NCI-H1105 (cell line): ENCODE measurements around the gene PRRC2B.
"Not testable (repeated sequence)": the region's sequence is repeated elsewhere in the genome, so short reads cannot be mapped to it uniquely, and the experiment has no call there.

Experiments used
- DNase-seq: peaks from one replicate; lab custom pipeline; 2025; lab: John Stamatoyannopoulos, UW

The PRRC2B gene

DNA sequence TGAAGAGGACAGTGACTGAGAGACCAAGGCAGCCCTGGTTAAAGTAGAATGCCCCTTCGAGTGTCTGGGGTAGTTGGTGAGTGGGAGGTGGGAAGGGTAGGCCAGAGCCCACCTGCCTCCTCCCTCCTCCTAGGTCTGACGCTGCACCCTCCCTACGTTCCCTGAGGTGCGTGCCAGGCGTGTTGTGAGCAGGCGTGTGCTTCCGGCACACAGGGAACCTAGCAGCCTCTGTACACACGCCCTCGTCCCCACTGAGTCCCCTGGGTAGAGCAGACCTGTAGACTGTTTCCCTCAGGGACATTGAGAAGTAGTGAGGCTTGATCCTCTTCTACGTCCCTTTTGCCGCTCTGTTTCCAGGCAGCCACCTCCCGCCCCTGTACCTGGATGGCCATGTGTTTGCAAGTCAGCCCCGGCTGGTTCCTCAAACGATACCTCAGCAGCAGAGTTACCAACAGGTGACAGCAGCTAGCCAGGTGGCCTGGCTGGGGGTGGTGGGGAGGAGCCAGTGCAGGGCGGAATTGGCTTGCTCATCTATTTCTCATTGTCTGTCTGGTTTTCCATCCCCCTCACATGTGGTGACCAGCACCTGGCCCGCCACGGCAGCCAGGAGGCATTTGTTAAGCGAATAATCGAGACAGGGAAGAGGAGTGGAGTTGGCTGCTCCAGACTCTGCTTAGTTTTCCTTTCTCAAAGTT lies 92.0 kb downstream of the PRRC2B start:
- no peak for DNase-seq

DNA sequence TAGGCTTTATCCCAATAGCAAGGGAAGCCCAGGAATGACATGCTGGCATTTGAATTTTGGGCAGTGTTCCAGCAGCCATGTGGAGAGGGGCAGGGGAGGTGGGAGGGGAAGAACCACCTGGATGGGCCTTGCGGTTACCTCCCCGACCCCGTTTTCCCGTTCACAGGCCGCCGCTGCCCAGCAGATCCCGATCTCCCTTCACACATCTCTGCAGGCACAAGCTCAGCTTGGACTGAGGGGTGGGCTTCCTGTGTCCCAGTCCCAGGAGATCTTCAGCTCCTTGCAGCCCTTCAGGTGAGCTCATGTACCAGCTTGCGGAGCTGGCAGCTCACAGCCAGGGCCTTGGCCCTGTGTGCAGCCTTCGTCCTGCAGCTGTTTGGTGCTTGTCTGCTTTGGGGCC lies 93.1 kb downstream of the PRRC2B start:
- no peak for DNase-seq

DNA sequence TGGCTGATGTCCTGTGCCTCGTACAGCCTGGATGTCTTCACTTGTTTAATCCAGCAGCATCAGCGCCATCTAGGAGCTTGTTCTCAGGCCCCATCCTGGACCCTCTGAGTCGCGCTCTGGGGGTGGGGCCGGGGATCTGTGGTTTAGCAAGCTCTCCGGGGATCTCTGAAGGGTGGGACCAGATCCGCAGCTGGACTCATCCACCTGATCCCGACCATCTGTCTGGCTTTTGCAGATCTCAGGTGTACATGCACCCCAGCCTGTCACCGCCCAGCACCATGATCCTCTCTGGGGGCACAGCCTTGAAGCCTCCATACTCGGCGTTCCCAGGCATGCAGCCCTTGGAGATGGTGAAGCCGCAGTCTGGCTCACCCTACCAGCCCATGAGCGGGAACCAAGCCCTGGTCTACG lies 93.7 kb downstream of the PRRC2B start:
- no peak for DNase-seq

DNA sequence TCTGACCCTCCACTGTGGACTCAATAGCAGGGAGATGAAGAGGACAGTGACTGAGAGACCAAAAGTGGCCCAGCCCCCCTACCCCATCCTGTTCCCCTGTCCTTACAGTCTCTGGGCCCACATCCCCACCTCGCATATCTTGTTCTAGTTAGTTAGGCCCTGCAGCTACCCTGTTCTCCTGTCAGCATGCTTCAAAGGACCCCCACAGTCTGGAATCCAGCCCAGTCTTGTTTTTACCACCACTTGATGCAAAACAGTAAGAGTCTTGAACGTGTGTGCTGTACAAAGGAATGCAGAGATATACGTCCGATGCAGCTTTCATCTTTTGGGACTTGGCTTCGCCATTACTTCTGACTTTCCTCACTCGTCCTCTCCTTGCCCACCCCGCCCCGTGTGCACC lies 96.6 kb downstream of the PRRC2B start:
- no peak for DNase-seq

DNA sequence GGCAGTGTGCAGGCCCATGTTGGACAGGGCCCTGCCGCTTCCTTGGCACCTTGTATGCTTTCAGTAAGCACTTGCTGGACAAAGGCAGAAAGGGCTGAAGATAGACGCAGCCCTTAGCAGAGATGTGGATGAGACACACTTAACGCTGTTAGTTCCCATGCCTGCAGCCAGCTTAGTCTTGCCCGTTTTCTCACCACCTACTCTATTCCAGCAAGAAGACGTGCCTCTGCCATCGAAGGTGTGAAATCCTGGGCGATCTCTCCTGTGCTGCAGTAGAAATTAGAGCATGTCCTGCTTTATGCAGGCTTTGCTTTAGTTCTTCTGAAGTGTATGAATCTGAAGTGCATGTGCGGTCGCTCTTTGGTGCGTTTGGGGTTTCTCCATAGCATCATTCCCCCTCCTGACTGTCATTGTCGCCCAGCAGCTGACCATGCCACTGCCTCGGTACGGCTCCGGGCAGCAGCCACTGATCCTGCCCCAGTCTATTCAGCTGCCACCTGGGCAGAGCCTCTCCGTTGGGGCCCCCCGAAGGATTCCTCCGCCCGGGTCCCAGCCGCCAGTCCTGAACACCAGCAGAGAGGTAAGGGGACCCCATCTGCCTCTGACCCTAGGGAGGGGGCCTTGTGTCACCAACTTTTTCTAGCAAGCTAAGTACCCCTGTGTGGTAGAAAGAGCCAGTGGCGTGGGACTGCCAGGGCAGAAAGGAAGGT lies 97.3 kb downstream of the PRRC2B start:
- no peak for DNase-seq

DNA sequence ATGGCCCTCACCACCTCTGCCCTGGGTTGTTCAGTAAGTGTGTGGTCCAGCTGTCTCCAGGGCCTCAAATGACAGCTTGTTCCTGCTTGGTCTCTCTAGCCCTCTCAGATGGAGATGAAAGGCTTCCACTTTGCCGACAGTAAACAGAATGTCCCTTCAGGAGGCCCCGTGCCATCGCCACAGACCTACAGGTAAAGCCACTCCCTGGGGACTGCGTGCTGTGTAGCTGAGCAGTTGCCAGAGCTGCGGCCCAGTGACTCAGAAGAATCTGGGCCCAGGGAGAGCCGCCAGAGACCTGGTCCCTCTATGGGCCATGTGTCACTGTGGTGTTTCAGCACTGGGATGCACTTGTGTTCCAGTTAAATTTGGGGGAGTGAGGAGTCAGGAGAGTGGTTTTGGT lies 98.2 kb downstream of the PRRC2B start:
- no peak for DNase-seq

DNA sequence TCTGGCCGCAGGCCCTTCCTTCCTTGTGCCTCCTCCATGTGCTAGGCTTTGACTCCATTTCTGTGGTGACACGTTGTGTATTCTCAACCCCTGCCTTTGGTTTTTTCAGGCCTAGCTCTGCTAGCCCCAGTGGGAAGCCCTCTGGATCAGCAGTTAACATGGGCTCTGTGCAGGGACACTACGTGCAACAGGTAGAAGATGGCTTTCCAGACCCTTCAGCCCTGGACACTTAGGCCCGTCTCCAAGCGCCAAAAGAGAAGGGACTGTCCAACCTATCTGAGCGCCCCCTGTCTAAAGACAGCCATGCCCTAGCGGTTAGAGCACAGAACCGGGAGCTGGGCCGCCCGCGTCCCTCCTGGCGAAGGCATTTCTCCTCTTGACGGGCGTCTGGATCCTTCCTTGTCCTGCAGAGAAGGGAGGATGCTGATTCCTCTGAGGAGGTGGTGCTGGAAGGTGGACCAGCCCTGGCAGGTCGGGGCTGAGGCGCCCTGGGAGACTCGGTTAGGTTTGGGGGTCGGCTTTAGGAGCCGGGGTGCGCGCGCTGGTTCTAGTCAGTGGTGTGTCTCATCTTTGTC lies 100.5 kb downstream of the PRRC2B start:
- DNase-seq: no peak

DNA sequence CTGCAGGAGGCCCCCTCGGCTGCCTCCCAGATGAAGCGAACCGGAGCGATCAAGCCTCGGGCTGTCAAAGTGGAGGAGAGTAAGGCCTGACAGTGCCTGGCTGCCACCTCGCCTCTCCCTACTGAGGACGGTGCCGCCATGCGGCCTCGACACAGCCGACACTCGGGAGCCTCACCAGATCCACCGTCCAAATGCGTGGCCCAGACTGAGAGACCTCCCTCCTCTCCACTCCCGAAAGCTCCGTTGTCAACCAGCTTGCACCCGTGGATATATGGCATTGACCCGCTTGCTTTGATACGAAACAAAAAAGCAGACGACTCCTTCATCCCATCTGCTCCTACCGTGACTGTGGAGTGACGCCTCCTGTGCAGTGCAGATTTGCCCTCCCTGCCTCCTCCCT lies 101.9 kb downstream of the PRRC2B start:
- no peak for DNase-seq

DNA sequence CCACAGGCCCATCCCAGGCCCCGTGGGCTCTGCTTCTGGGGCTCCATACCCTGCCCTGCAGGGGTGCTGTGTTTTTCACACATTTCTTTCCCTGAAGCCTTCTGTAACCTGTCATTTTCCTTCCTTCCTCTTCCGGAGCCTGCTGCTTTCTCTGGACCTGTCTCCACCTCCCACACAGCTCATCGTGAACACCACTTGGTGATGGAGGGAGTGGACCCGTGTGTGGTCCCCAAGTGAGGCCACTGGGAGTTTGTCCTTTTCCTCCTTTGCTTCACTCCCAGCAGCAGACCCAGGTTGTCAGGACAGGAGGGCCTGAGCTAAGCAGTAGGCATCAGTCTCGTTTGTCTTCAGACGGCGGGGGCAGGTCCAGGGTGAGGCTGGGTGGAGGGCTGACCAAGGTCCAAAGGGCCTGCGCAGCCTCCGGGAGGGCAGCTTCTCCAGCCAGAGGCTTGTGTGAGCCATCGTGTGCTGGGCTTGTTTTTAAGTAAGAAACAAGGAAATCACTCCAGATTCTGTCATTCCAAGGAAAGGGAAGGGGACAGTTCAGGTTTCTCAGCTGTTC lies 103.0 kb downstream of the PRRC2B start:
- no peak for DNase-seq

DNA sequence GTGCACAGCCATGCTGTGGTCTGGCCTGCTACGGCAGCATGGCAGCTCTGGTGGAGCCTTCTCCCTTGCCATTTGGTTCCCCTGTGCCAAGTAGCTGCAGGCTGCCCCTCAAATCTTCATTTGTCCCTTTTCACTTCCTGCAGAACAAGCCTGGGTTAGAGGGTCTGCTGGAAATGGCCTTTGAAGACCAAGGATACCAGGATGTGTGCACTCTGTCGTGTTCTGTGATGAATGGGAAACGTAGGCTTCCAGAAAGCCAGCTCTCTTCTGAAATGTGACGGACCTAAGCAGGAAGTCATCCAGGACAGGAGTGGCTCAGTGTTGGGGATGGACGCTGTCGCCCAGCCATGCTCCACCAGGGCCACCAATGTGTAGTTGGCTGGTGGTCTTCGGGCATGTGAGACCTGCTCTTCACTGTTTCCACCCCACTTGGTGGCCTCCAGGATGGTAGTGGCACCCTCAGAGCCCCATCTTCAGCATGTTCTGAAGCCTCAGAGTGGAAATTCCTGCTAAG lies 105.4 kb downstream of the PRRC2B start:
- DNase-seq: no peak

DNA sequence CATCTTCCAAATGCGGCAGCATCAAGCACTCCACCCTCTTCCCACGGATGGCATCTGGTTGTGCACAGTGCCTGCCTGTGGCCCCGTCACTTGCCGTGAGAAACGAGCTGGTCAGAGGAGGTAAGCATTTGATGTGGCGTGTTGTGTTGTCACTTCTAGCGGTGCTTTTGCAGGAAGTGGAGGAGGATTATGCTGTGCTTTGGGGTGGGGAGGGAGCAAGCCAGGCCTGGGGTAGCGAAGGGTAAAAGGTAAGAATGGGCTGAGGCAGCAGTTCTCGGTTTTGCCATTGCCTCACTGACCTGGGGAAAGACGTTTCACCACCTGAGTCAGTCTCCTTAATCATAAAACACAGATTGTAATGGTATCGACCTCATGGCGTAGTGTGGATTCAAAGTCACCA lies 106.5 kb downstream of the PRRC2B start:
- no peak for DNase-seq

DNA sequence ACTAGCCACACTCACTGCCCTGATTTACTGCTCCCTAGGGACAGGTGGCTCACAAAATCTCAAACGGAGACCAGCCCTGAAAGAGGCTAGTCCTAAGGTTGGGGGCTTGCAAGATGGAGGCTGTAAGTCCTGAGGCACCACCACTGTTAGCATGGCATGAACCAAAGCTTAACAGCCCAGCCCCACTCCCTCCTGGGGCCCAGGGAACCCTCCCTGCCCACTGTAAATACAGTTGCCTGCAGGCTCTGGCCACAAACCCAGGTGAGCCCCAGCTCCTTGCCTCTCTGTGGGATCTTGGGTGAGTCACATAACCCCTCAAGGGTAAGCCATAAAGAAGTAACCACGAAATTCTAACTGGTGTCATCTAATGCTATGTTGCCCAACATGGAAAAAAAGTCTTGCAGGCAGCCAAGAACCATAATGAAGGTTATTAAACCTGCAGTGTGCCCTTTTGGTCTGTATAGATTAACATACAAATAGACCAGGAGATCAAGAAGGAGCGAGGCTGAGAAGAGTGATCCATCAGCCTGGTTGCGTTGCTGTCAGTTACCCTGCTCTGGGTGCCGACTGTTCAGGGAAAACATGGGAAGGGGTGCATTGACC lies 107.2 kb downstream of the PRRC2B start:
- no peak for DNase-seq

DNA sequence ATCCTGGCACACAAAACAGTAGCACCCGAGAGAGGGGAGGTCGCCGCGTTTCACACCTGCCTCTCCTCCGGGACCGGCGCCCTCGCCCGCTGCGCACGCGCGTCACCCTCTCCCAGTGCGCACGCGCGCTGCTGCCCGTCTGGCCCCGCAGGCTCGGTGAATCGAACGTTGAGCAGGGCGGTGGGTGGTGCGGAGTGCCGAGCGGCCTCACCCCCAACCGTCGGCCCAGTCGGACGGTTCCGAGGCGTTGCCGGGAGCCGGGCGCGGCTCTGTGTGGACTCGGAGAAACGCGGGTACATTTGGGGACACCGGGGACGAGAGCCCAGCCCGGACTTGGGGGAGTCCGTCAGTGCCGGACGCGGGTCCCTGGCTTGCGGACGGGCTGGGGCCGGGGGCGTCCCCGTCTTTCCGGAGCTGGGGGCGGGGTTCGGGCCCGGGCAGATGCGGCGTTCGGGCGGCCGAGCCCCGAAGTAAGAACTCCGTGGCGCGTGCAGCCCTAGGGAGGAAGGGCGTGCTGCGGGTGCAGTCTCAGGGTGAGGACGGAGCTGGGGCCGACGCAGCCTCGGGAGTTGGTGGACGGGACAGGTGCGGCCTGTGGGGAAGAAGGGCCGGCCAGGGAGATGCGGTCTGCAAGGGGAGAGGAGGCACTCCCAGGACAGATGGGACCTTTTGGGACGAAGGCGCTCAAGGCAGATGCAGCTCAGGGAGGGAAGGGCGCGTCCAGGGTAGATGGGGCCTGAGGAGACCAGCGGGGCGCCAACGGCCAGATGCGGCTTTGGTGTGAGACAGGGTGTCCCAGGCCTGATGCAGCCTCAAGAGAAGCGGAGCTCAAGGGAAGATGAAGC lies 109.1 kb downstream of the PRRC2B start, which contains the start of gene POMT1:
Gene POMT1, plus strand, starts transcription at position 138 of the 845 bp plus-strand sequence. CDS start 1,301 bp downstream, outside the sequence.
- DNase-seq: peak; percentile 83

DNA sequence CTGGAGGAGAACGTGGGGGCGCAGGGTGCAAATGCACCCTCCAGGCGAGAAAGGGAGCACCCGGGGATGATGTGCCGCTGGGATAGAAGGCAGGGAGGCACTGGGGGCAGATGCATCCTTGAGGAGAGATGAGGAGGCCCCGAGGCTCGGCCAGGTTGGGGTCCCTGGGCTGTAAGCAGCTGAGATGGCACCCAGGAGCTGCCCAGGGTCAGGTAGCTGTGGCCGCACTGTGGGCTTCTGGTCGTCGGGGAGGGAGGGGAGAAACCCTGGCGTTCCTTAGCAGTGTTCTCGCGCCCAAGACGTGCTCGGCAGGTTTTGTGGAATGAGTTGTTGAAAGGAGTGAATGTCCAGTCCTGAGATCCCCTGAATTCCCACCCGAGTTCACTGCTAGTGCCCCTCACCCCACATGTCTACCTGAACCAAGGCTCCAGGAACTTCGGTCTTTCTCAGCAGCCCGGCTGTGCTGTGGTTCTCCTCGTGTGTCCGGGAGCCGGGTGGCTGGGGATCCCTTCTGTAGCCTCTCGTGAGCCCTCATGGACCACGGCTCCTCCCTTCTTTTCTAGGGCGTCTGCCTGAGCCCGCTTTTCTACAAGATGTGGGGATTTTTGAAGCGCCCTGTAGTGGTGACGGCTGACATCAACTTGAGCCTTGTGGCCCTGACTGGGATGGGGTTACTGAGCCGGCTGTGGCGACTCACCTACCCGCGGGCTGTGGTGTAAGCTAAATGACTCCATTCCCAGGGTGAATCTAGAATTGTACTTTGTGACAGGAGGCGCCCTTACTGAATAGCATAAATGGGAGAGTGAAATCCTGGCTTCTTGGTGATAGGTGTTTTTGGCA lies 110.0 kb downstream of the PRRC2B start:
- no peak for DNase-seq

DNA sequence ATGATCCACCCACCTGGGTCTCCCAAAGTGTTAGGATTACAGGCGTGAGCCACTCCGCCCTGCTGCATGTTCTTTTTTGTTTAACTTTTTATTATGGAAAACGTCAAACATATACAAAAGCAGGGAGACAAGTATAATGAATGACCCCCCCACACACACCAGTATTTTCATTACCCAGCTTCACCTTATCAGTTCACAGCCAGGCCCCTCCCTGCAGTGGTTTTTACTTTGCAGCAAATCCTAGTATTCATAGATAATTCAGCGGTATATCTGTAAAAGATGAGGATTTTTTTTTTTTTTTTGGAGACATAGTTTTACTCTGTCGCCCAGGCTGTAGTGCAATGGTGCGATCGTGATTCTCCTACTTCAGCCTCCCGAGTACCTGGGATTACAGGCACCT lies 111.1 kb downstream of the PRRC2B start:
- DNase-seq: no peak

DNA sequence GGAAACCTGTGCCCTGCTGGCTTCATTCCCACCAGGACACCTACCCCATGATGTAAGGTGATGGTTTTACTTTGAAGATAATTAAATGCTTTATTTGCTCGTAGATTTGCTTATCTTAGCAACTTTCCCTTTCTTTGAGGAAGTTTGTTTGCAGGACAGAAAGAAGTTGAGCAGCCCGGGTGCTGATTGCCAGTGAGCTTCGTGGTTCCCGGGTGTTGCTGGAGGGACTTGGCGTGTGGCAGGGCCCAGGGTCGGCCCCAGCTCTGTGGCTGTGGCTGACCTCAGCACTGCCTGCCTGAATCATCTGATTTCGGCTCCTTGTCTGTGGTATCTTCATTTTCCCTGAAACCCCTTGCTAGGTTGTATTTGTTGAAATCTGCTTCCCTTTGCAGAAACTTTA lies 117.5 kb downstream of the PRRC2B start:
- DNase-seq: no peak

DNA sequence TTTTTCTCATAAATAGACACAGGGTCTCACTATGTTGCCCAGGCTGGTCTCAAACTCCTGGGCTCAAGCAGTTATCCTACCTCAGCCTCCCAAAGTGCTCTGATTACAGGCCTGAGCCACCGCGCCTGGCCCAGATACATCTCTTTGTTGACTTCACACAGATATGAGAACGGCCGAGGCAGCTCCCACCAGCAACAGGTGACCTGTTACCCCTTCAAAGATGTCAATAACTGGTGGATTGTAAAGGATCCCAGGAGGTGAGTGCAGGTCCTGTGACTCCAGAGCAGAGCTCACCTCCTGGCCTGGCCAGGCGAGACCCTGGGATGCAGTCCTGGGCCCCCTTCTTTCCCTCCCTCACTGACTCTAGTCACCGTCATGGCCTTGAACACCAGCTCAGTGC lies 118.0 kb downstream of the PRRC2B start:
- no peak for DNase-seq

DNA sequence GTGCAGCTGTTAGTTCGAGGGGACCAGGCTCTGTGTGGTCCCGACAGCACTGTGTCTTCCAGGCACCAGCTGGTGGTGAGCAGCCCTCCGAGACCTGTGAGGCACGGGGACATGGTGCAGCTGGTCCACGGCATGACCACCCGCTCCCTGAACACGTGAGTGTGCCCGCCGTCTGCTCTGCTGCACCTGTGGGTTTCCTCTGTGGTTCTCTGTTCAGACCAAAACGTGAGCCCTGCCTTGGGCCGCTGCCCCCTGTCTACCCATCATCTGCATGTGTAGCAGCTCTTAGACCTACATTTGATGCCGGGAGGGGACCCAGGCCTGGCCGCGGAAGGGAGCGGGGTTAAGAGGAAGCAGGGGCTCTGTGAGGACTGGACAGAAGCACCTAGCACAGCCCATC lies 119.3 kb downstream of the PRRC2B start:
- no peak for DNase-seq

DNA sequence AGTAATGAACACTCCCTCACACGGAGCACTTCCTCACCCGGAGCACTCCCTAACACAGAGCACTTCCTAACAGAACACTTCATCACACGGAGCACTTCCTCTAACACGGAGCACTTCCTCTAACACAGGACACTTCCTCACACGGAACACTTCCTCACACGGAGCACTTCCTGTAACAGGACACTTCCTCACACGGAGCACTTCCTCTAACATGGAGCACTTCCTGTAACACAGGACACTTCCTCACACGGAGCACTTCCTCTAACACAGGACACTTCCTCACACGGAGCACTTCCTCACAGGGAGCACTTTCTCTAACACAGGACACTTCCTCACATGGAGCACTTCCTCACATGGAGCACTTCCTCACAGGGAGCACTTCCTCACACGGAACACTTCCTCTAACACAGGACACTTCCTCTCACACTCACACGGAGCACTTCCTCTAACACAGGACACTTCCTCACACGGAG lies 121.7 kb downstream of the PRRC2B start:
- not testable (repeated sequence) for DNase-seq

DNA sequence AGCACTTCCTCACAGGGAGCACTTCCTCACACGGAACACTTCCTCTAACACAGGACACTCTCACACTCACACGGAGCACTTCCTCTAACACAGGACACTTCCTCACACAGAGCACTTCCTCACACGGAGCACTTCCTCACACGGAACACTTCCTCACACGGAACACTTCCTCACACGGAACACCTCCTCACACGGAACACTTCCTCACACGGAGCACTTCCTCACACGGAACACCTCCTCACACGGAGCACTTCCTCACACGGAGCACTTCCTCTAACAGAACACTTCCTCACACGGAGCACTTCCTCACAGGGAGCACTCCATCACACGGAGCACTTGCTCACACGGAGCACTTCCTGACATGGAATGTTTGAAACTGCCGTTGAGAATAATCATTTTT lies 122.2 kb downstream of the PRRC2B start:
- no peak for DNase-seq
